Pulmonary artery endothelial cell (primary cell): ENCODE measurements around the gene CPNE5. TPM values are rescaled to one million over a fixed set of nuclear protein-coding genes. Genes with fewer than 3 reads are reported as not detected.

Experiments
- total RNA-seq: library from RNA; depleted of rRNA; stranded (reverse); fragments of >200 nt; gene quantifications from 2 replicates; pipeline ENCODE4 v1.2.3, GENCODE V29; 2014

The CPNE5 gene
- total RNA-seq, 1 donor from 2014 or later, result 7.5 TPM

Other genes with a start within 250 kb of the CPNE5 start
- 415 and 719 TPM in 2 replicates for gene SRSF3, start 245.1 kb downstream of the CPNE5 start, total RNA-seq
- gene CDKN1A, start 160.7 kb downstream of the CPNE5 start, total RNA-seq, result 133 and 135 TPM in 2 replicates
- gene RAB44, start 141.6 kb downstream of the CPNE5 start, total RNA-seq, result not detected in 2 replicates
- 35.1 and 44.8 TPM in 2 replicates for gene PPIL1, start 35.4 kb upstream of the CPNE5 start, total RNA-seq
- 26.2 and 32.5 TPM in 2 replicates for gene C6orf89, start 46.5 kb upstream of the CPNE5 start, total RNA-seq
- gene PI16, start 115.3 kb upstream of the CPNE5 start, total RNA-seq, result under 0.01 TPM in 1 of 2 replicates, not detected in the other
- 305 and 329 TPM in 2 replicates for gene MTCH1, start 146.8 kb upstream of the CPNE5 start, total RNA-seq
- not detected in 2 replicates for gene FGD2, start 166.2 kb upstream of the CPNE5 start, total RNA-seq